BLaER1 treated with 17β-estradiol and CSF1 and Interleukin-3, amounts not matched to agents 10 nM and 100 nM (cell line): Measurements from ENCODE around the gene CDH15.
A peak's percentile ranks its signal among the peaks of the same experiment; 100 is the strongest.

Source experiments
- H3K27ac ChIP-seq, 11 experiments: shearing (Covaris generic); formaldehyde crosslinking; 2 replicates each; pipeline ENCODE4 v1.8.1; 2022
- H3K27me3 ChIP-seq, 11 experiments: shearing (Covaris generic); formaldehyde crosslinking; 2 replicates each; pipeline ENCODE4 v1.8.1; 2022
- H3K36me3 ChIP-seq, 11 experiments: shearing (Covaris generic); formaldehyde crosslinking; 2 replicates each; pipeline ENCODE4 v1.8.1; 2022
- H3K4me1 ChIP-seq, 10 experiments: shearing (Covaris generic); formaldehyde crosslinking; 2 replicates each; pipeline ENCODE4 v1.8.1; 2022
- H3K4me2 ChIP-seq, 11 experiments: shearing (Covaris generic); formaldehyde crosslinking; 2 replicates each; pipeline ENCODE4 v1.8.1; 2022
- H3K4me3 ChIP-seq, 10 experiments: shearing (Covaris generic); formaldehyde crosslinking; 2 replicates each; pipeline ENCODE4 v1.8.1; 2022
- H3K9ac ChIP-seq, 11 experiments: shearing (Covaris generic); formaldehyde crosslinking; 2 replicates each; pipeline ENCODE4 v1.8.1; 2022
- H3K9me3 ChIP-seq, 11 experiments: shearing (Covaris generic); formaldehyde crosslinking; replicated peaks in 1 of 11; 2 replicates each; pipeline ENCODE4 v1.8.1; 2022
- H4K20me1 ChIP-seq, 11 experiments: shearing (Covaris generic); formaldehyde crosslinking; 2 replicates each; pipeline ENCODE4 v1.8.1; 2022
- Cebpa-rat ChIP-seq, 11 experiments: shearing (Covaris generic); IDR thresholded peaks; 2 replicates each; pipeline ENCODE4 v1.8.1; 2022

The CDH15 gene

DNA sequence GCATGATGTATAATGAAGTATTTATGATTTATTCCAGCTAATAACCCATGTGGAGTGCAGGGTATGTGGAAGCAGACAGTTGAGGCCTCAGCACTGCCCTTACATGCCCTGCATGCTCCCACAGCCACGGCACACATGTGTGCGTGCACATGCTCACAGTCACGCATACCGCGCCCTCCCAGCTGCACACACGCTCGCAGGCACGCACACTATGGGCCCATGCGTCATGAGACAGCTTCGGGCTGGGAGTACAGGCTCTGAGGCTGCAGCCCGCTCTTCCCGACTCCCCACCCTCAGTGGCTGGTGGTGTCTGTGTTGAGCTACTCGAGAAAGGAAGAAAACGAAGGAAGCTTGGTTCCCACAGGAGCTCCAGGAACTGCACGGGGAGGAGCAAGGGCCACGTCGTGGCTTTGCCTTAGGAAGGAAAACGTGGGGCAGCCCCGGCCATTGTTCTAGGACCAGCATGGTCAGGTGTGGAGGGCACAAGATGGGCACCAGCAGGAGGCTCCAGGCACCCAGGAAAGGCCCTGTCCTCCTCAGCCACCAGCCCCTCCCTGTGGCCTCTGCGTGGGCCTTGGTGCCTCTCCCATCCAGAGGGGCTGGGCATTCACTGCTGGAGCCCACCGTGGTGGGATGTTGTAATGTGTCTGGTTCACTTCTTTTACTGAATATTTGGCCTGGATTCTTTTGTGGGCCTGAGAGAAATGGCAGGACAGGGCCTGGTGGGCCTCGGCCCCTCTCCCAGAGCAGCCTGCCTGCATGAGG lies 27.5 kb upstream of the CDH15 start:
- Histone ChIP-seq H3K27ac (no peak overlapping the region), H3K4me2 (no peak overlapping the region), H3K36me3 (peaks cover 55 to 96% (median 87%) of the 10 kb centered on the region in 11 experiments), H4K20me1 (peaks cover 0 to 32% (median 8%) of the 10 kb centered on the region in 11 experiments; a peak in 10 of 22 replicates), H3K4me1 (no peaks in the 10 kb centered on the region), H3K4me3 (no peak overlapping the region), H3K9me3 (peaks cover 25 to 39% (median 30%) of the 10 kb centered on the region in 11 experiments), H3K9ac (no peak overlapping the region), H3K27me3 (no peaks in the 10 kb centered on the region)
- TF ChIP-seq Cebpa-rat (IDR thresholded peaks at IDR 0.05) = no peak

DNA sequence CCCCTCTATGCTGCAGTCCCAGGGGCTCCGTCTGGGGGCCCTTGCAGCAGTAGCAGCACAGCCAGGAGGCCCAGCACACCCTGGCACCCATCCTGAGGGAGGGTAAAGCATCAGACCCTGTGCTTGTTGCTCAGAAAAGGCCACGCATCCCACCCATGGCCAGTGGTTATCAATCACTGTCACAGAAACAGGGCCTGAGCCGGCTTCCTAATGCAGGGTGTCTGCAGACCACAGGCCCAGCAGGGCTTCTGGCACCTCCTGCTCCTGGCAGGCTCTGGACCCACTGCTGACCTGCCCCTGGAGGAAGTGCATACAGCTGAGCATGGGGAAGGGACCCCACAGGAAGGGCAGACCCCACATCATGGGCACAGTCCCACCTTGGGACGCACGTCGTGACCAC lies 26.9 kb upstream of the CDH15 start:
- H3K9ac ChIP-seq = no peak overlapping the region
- peaks cover 31 to 45% (median 36%) of the 10 kb centered on the region in 11 experiments for H3K9me3 ChIP-seq
- H3K36me3 ChIP-seq = peaks cover 60 to 96% (median 93%) of the 10 kb centered on the region in 11 experiments
- no peaks in the 10 kb centered on the region for H3K27me3 ChIP-seq
- no peak overlapping the region for H3K27ac ChIP-seq
- H4K20me1 ChIP-seq = peaks cover 0 to 28% (median 8%) of the 10 kb centered on the region in 11 experiments; a peak in 9 of 22 replicates
- H3K4me3 ChIP-seq = no peak overlapping the region
- no peaks in the 10 kb centered on the region for H3K4me1 ChIP-seq
- no peak overlapping the region for H3K4me2 ChIP-seq
- no peak for TF ChIP-seq Cebpa-rat (IDR thresholded peaks at IDR 0.05)

DNA sequence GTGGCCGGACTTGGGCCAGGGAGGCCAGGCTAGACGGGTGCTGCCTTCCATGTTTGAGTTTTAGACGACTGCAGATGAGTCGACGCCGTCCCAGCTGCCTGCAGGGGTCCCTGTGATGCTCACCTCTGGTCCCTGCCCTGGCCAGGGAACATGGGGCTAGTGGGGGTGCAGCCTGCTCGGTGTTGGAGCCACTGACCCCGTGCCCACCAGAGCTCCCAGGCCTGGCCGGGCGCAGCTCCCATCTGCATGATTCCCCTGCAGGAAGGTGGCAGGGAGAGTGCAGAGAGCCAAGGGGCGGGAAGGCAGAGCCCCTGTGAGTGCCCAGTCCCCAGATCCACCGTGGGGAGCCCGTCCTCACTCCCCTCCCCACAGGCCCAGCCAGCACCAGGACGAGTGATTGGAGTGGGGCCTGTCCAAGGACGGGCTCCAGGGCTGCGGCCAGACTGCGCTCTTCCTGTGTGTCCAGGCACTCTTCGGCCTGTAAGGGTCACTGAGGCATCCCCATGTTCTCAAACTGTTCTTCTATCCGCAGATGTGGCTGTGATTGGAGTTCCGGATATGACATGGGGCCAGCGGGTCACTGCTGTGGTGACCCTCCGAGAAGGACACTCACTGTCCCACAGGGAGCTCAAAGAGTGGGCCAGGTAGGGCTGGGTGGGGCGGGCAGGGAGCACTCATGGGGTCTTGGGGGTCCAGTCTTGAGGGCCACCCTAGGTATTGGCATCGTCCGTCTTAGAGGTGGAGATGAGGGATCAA lies 26.0 kb upstream of the CDH15 start:
- Histone ChIP-seq H3K36me3 (peaks cover 62 to 96% (median 93%) of the 10 kb centered on the region in 11 experiments), H3K27me3 (no peaks in the 10 kb centered on the region), H3K4me1 (peaks cover 0 to 7% (median 2%) of the 10 kb centered on the region in 10 experiments; a peak in 6 of 20 replicates), H4K20me1 (peaks cover 0 to 28% (median 8%) of the 10 kb centered on the region in 11 experiments; a peak in 8 of 22 replicates), H3K9me3 (peaks cover 34 to 53% (median 42%) of the 10 kb centered on the region in 11 experiments), H3K9ac (no peak overlapping the region), H3K27ac (no peak overlapping the region), H3K4me3 (no peak overlapping the region), H3K4me2 (no peak overlapping the region)
- TF ChIP-seq Cebpa-rat (IDR thresholded peaks at IDR 0.05) = no peak

DNA sequence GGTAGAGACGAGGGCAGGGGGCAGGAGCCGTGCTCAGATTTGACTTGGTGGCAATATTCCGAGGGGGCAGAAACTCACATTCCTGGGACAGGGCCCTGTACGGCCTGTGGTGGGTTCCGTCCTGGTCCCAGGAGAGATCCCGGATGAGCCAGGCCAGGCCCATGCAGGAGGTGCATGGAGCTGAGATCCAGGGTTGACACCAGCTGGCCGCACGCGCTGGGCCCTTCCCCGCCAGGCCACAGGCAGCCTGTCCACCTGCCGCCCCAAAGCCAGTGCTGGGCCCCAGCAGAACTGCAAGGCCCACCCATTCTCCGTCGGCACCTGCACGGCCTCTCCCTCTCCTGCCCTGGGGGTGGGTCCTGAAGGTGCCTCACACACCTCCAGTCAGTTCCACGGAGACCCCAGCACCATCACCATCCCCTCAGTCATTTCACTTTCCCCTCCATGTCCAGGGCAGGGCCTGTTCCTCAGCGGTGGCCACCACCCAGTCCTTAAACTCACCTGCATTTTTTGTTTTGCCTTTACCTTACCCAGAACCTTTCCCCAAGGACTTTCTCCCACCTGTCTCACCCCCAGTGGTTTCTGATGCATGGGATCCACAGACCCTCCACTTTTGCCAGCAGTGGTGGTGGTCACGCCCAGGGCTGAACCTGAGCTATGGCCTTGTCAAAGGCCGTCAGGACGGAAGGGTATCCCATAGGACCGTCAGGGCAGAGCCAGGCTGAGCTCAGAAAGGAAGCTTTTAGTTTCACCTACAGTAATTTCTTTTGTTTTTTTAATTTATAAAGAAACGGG lies 25.1 kb upstream of the CDH15 start:
- H3K36me3 ChIP-seq = peaks cover 64 to 96% (median 93%) of the 10 kb centered on the region in 11 experiments
- peaks cover 34 to 58% (median 42%) of the 10 kb centered on the region in 11 experiments for H3K9me3 ChIP-seq
- peaks cover 0 to 8% (median 2%) of the 10 kb centered on the region in 10 experiments; a peak in 6 of 20 replicates for H3K4me1 ChIP-seq
- H3K4me3 ChIP-seq = 0 out of 20 replicates have a peak overlapping the region, but pooled peaks of 1 of the 10 experiments have one; percentile 11
- no peak overlapping the region for H3K4me2 ChIP-seq
- H3K27me3 ChIP-seq = no peaks in the 10 kb centered on the region
- H3K9ac ChIP-seq = no peak overlapping the region
- H4K20me1 ChIP-seq = peaks cover 0 to 20% (median 5%) of the 10 kb centered on the region in 11 experiments; a peak in 8 of 22 replicates
- no peak overlapping the region for H3K27ac ChIP-seq
- no peak for TF ChIP-seq Cebpa-rat (IDR thresholded peaks at IDR 0.05)

DNA sequence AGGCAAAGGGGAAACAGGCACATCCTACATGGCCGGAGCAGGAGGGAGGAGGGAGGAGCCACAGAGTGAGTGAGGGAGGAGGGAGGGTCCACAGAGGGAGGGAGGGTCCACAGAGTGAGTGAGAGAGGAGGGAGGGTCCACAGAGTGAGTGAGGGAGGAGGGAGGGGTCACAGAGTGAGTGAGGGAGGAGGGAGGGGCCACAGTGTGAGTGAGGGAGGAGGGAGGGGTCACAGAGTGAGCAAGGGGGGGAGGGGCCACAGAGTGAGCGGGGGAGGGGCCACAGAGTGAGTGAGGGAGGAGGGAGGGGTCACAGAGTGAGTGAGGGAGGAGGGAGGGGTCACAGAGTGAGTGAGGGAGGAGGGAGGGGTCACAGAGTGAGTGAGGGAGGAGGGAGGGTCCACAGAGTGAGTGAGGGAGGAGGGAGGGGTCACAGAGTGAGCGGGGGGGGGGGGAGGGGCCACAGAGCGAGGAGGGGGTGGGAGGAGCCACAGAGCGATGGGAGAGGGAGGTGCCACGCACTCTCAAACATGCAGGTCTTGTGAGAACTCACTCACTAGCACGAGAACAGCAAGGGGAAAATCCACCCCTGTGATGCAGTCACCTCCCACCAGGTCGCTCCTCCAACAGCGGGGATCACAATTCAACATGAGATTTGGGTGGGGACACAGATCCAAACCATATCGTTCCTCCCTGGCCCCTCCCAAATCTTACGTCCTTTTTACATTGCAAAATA lies 24.3 kb upstream of the CDH15 start:
- peaks cover 34 to 58% (median 42%) of the 10 kb centered on the region in 11 experiments for H3K9me3 ChIP-seq
- no peak for TF ChIP-seq Cebpa-rat (IDR thresholded peaks at IDR 0.05)
- no peak overlapping the region for H3K27ac ChIP-seq
- H3K4me1 ChIP-seq = peaks cover 0 to 9% (median 4%) of the 10 kb centered on the region in 10 experiments; a peak in 9 of 20 replicates
- H3K4me3 ChIP-seq = no peak overlapping the region
- H3K27me3 ChIP-seq = no peaks in the 10 kb centered on the region
- peaks cover 68 to 95% (median 93%) of the 10 kb centered on the region in 11 experiments for H3K36me3 ChIP-seq
- no peak overlapping the region for H3K9ac ChIP-seq
- H3K4me2 ChIP-seq = no peak overlapping the region
- peaks cover 0 to 12% (median 4%) of the 10 kb centered on the region in 11 experiments; a peak in 8 of 22 replicates for H4K20me1 ChIP-seq

DNA sequence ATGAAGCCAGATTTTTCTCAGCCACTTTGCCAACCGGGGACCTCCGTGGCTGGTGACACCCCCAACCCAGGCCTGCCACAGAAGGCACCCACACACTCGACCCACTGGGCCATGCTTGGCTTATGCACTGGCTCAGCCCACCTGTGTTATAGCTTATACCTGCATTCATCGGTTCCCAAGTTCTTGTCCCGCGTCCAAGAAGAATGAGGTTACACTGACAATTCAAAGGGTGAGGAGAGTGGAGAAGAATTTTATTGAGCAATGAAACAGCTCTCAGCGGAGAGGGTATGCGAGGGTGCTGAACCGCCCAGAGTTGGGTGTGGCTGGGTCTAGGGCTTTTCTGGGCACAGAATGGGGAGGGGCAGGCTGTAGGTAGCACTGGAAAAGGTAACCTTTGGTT lies 22.2 kb upstream of the CDH15 start:
- no peak for TF ChIP-seq Cebpa-rat (IDR thresholded peaks at IDR 0.05)
- Histone ChIP-seq H4K20me1 (peaks cover 3 to 16% (median 7%) of the 10 kb centered on the region in 11 experiments; a peak in 12 of 22 replicates), H3K9me3 (peaks cover 34 to 58% (median 42%) of the 10 kb centered on the region in 11 experiments), H3K4me3 (peak overlapping the region in 6 of 10 experiments; percentile 3 to 25 (median 12); a peak in 5 of 20 replicates), H3K27me3 (no peaks in the 10 kb centered on the region), H3K4me2 (no peak overlapping the region), H3K4me1 (peaks cover 17 to 28% (median 23%) of the 10 kb centered on the region in 10 experiments), H3K27ac (no peak overlapping the region), H3K9ac (no peak overlapping the region), H3K36me3 (peaks cover 67 to 83% (median 79%) of the 10 kb centered on the region in 11 experiments)

DNA sequence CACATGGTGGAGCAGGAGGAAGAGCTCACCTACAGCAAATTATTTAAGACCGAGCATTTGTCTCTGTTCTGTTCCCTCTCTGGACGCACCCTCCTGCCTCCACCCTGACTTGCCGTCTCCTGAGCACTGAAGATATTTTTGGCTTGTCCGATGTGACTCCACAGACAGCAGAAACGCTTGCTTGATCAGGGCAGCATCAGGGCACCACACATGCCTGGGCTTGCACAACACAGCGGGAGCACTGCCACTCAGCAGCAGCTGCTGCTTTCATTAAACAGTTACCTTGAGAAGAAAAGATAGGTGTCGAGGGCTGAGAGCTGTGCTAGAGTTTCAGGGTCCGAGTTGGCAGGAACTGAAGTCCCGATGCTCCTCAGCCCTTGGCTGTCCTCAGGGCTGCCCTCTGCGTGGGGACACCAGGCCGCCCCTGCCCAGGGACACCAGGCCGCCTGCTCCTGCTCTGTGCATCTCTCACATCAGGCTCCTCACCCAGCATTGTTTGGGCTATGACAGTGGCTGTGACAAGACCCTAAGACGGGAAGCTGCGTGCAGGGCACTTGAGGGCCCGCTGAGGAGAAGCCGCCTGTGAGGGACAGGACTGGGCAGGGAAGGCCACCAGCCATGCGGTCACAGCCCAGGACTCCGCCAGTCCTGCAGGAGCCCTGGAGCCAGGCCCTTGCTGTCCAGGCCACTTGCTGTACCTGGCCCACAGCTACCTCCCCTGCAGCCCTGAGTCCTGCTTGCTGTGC lies 21.3 kb upstream of the CDH15 start:
- H3K27ac ChIP-seq = no peak overlapping the region
- H3K4me2 ChIP-seq = no peak overlapping the region
- H3K27me3 ChIP-seq = no peaks in the 10 kb centered on the region
- no peak overlapping the region; a peak in 1 of 20 replicates for H3K4me3 ChIP-seq
- no peak overlapping the region for H3K9ac ChIP-seq
- H4K20me1 ChIP-seq = peaks cover 0 to 25% (median 14%) of the 10 kb centered on the region in 11 experiments; a peak in 13 of 22 replicates
- H3K4me1 ChIP-seq = peaks cover 25 to 37% (median 32%) of the 10 kb centered on the region in 10 experiments
- H3K36me3 ChIP-seq = peaks cover 65 to 75% (median 71%) of the 10 kb centered on the region in 11 experiments
- peaks cover 34 to 54% (median 42%) of the 10 kb centered on the region in 11 experiments for H3K9me3 ChIP-seq
- no peak for TF ChIP-seq Cebpa-rat (IDR thresholded peaks at IDR 0.05)
